Measurements from ENCODE around the gene SLC35G6. TPM values are rescaled to one million over a fixed set of nuclear protein-coding genes. Genes with fewer than 3 reads are reported as not detected.

Gene SLC35G6
- polyA plus RNA-seq, 2 donors = 0.01 TPM; not detected in 1

- Histone ChIP-seq H3K27me3 (ENCODE audit: control insufficient read depth in 1 of 2, insufficient read depth in 2 of 2, low read length in 2 of 2) (peaks cover 0 to 2% of the 10 kb centered on the region in 2 donors), H3K27ac (ENCODE audit: low read depth in 2 of 2, low read length in 1 of 2) (no peak overlapping the region)
Measured at GRCh38 chr17:7440113-7440833, 41.0 kb upstream of the SLC35G6 start.

GRCh38 chr17:7440834-7441195 is 40.4 kb upstream of the SLC35G6 start:
- peaks cover 0 to 3% of the 10 kb centered on the region in 2 donors for H3K27me3 ChIP-seq (ENCODE audit: control insufficient read depth in 1 of 2, insufficient read depth in 2 of 2, low read length in 2 of 2)
- peak overlapping the region in 1 of 2 donors; percentile 34 for H3K4me3 ChIP-seq (ENCODE audit: low read depth in 1 of 2, low read length in 2 of 2)
- H3K4me1 ChIP-seq (ENCODE audit: control insufficient read depth in 2 of 2, insufficient read depth in 2 of 2, low read length in 1 of 2) = peaks cover 3 to 39% of the 10 kb centered on the region in 2 donors

More at GRCh38 chr17:7440113-7440833, 41.0 kb upstream of the SLC35G6 start:
- Histone ChIP-seq H3K9me3 (ENCODE audit: control insufficient read depth in 2 of 2, insufficient read depth in 1 of 2, low read depth in 1 of 2, low read length in 1 of 2) (no peaks in the 10 kb centered on the region), H3K4me1 (ENCODE audit: control insufficient read depth in 2 of 2, insufficient read depth in 2 of 2, low read length in 1 of 2) (peaks cover 3 to 33% of the 10 kb centered on the region in 2 donors), H3K4me3 (ENCODE audit: low read depth in 1 of 2, low read length in 2 of 2) (peak overlapping the region; percentile 34 to 45), H3K36me3 (ENCODE audit: control insufficient read depth in 2 of 2, insufficient read depth in 2 of 2, low read length in 1 of 2) (no peaks in the 10 kb centered on the region)
- 1 to 4% methylated on average over 36 to 46 of the region's 46 CpGs for WGBS, 2 donors

GRCh38 chr17:7441266-7441665 is 40.0 kb upstream of the SLC35G6 start:
- peaks cover 0 to 3% of the 10 kb centered on the region in 2 donors for H3K27me3 ChIP-seq (ENCODE audit: control insufficient read depth in 1 of 2, insufficient read depth in 2 of 2, low read length in 2 of 2)
- no peak overlapping the region for H3K4me3 ChIP-seq (ENCODE audit: low read depth in 1 of 2, low read length in 2 of 2)
- peaks cover 3 to 40% of the 10 kb centered on the region in 2 donors for H3K4me1 ChIP-seq (ENCODE audit: control insufficient read depth in 2 of 2, insufficient read depth in 2 of 2, low read length in 1 of 2)
- H3K36me3 ChIP-seq (ENCODE audit: control insufficient read depth in 2 of 2, insufficient read depth in 2 of 2, low read length in 1 of 2) = no peaks in the 10 kb centered on the region
- WGBS, 2 donors = 55 to 66% methylated on average over 7 of the region's 7 CpGs
- H3K9me3 ChIP-seq (ENCODE audit: control insufficient read depth in 2 of 2, insufficient read depth in 1 of 2, low read depth in 1 of 2, low read length in 1 of 2) = no peaks in the 10 kb centered on the region
- H3K27ac ChIP-seq (ENCODE audit: low read depth in 2 of 2, low read length in 1 of 2) = no peak overlapping the region

More at GRCh38 chr17:7440834-7441195, 40.4 kb upstream of the SLC35G6 start:
- Histone ChIP-seq H3K36me3 (ENCODE audit: control insufficient read depth in 2 of 2, insufficient read depth in 2 of 2, low read length in 1 of 2) (no peaks in the 10 kb centered on the region), H3K9me3 (ENCODE audit: control insufficient read depth in 2 of 2, insufficient read depth in 1 of 2, low read depth in 1 of 2, low read length in 1 of 2) (no peaks in the 10 kb centered on the region), H3K27ac (ENCODE audit: low read depth in 2 of 2, low read length in 1 of 2) (no peak overlapping the region)
- WGBS, 2 donors = 10 to 29% methylated on average over 12 of the region's 12 CpGs

- no peak overlapping the region for H3K4me3 ChIP-seq (ENCODE audit: low read depth in 1 of 2, low read length in 2 of 2)
- H3K27me3 ChIP-seq (ENCODE audit: control insufficient read depth in 1 of 2, insufficient read depth in 2 of 2, low read length in 2 of 2) = peaks cover 0 to 6% of the 10 kb centered on the region in 2 donors
- peaks cover 3 to 38% of the 10 kb centered on the region in 2 donors for H3K4me1 ChIP-seq (ENCODE audit: control insufficient read depth in 2 of 2, insufficient read depth in 2 of 2, low read length in 1 of 2)
- H3K9me3 ChIP-seq (ENCODE audit: control insufficient read depth in 2 of 2, insufficient read depth in 1 of 2, low read depth in 1 of 2, low read length in 1 of 2) = no peaks in the 10 kb centered on the region
- H3K36me3 ChIP-seq (ENCODE audit: control insufficient read depth in 2 of 2, insufficient read depth in 2 of 2, low read length in 1 of 2) = no peaks in the 10 kb centered on the region
- 85 to 87% methylated on average over 2 of the region's 2 CpGs for WGBS, 2 donors
- H3K27ac ChIP-seq (ENCODE audit: low read depth in 2 of 2, low read length in 1 of 2) = no peak overlapping the region
Measured at GRCh38 chr17:7442142-7442541, 39.1 kb upstream of the SLC35G6 start.

- Histone ChIP-seq H3K27me3 (ENCODE audit: control insufficient read depth in 1 of 2, insufficient read depth in 2 of 2, low read length in 2 of 2) (peaks cover 0 to 6% of the 10 kb centered on the region in 2 donors), H3K27ac (ENCODE audit: low read depth in 2 of 2, low read length in 1 of 2) (peak overlapping the region; percentile 74 to 77), H3K4me1 (ENCODE audit: control insufficient read depth in 2 of 2, insufficient read depth in 2 of 2, low read length in 1 of 2) (peaks cover 3 to 35% of the 10 kb centered on the region in 2 donors), H3K9me3 (ENCODE audit: control insufficient read depth in 2 of 2, insufficient read depth in 1 of 2, low read depth in 1 of 2, low read length in 1 of 2) (no peaks in the 10 kb centered on the region), H3K36me3 (ENCODE audit: control insufficient read depth in 2 of 2, insufficient read depth in 2 of 2, low read length in 1 of 2) (no peaks in the 10 kb centered on the region), H3K4me3 (ENCODE audit: low read depth in 1 of 2, low read length in 2 of 2) (no peak overlapping the region)
- WGBS, 2 donors = 67 to 71% methylated on average over 7 of the region's 7 CpGs
Measured at GRCh38 chr17:7443499-7444485, 37.5 kb upstream of the SLC35G6 start.

- Histone ChIP-seq H3K4me1 (ENCODE audit: control insufficient read depth in 2 of 2, insufficient read depth in 2 of 2, low read length in 1 of 2) (peaks cover 3 to 29% of the 10 kb centered on the region in 2 donors), H3K4me3 (ENCODE audit: low read depth in 1 of 2, low read length in 2 of 2) (peak within 1 kb of the TSS; percentile 38 to 48), H3K9me3 (ENCODE audit: control insufficient read depth in 2 of 2, insufficient read depth in 1 of 2, low read depth in 1 of 2, low read length in 1 of 2) (no peaks in the 10 kb centered on the region), H3K27ac (ENCODE audit: low read depth in 2 of 2, low read length in 1 of 2) (peak within 1 kb of the TSS; percentile 74 to 77), H3K27me3 (ENCODE audit: control insufficient read depth in 1 of 2, insufficient read depth in 2 of 2, low read length in 2 of 2) (peaks cover 0 to 6% of the 10 kb centered on the region in 2 donors), H3K36me3 (ENCODE audit: control insufficient read depth in 2 of 2, insufficient read depth in 2 of 2, low read length in 1 of 2) (no peaks in the 10 kb centered on the region)
- 9 to 10% methylated on average over 51 of the region's 51 CpGs for WGBS, 2 donors
Measured at GRCh38 chr17:7444682-7445618, 36.3 kb upstream of the SLC35G6 start, which contains the start of gene CHRNB1. Gene CHRNB1 (plus strand): TSS chr17:7445061. CDS start chr17:7445128, 67 bp downstream.

GRCh38 chr17:7445619-7445968 is 35.7 kb upstream of the SLC35G6 start:
- H3K27me3 ChIP-seq (ENCODE audit: control insufficient read depth in 1 of 2, insufficient read depth in 2 of 2, low read length in 2 of 2) = peaks cover 0 to 6% of the 10 kb centered on the region in 2 donors
- peak overlapping the region; percentile 38 to 48 for H3K4me3 ChIP-seq (ENCODE audit: low read depth in 1 of 2, low read length in 2 of 2)
- H3K27ac ChIP-seq (ENCODE audit: low read depth in 2 of 2, low read length in 1 of 2) = peak overlapping the region; percentile 9 to 11
- H3K4me1 ChIP-seq (ENCODE audit: control insufficient read depth in 2 of 2, insufficient read depth in 2 of 2, low read length in 1 of 2) = peaks cover 3 to 22% of the 10 kb centered on the region in 2 donors
- H3K36me3 ChIP-seq (ENCODE audit: control insufficient read depth in 2 of 2, insufficient read depth in 2 of 2, low read length in 1 of 2) = no peaks in the 10 kb centered on the region
- H3K9me3 ChIP-seq (ENCODE audit: control insufficient read depth in 2 of 2, insufficient read depth in 1 of 2, low read depth in 1 of 2, low read length in 1 of 2) = no peaks in the 10 kb centered on the region
- 6 to 10% methylated on average over 16 of the region's 16 CpGs for WGBS, 2 donors

- 86 to 94% methylated on average over 7 of the region's 7 CpGs for WGBS, 2 donors
- Histone ChIP-seq H3K27ac (ENCODE audit: low read depth in 2 of 2, low read length in 1 of 2) (no peak overlapping the region), H3K4me3 (ENCODE audit: low read depth in 1 of 2, low read length in 2 of 2) (no peak overlapping the region), H3K9me3 (ENCODE audit: control insufficient read depth in 2 of 2, insufficient read depth in 1 of 2, low read depth in 1 of 2, low read length in 1 of 2) (no peaks in the 10 kb centered on the region), H3K36me3 (ENCODE audit: control insufficient read depth in 2 of 2, insufficient read depth in 2 of 2, low read length in 1 of 2) (no peaks in the 10 kb centered on the region), H3K27me3 (ENCODE audit: control insufficient read depth in 1 of 2, insufficient read depth in 2 of 2, low read length in 2 of 2) (peaks cover 0 to 6% of the 10 kb centered on the region in 2 donors), H3K4me1 (ENCODE audit: control insufficient read depth in 2 of 2, insufficient read depth in 2 of 2, low read length in 1 of 2) (peaks cover 3 to 22% of the 10 kb centered on the region in 2 donors)
Measured at GRCh38 chr17:7448461-7448860, 32.8 kb upstream of the SLC35G6 start.
